Endodermal cell (in vitro differentiated cells): Measurements from ENCODE around the gene SCN8A. TPM values are rescaled to one million over a fixed set of nuclear protein-coding genes. Genes with fewer than 3 reads are reported as not detected.

ENCODE experiments used
- DNase-seq: peaks from one replicate; pipeline ENCODE4 v3.0.0-alpha.2; 2017
- H3K27ac ChIP-seq: 2 replicates; pipeline ENCODE4 v1.5.1; 2013; ENCODE audit warnings: mild to moderate bottlenecking, low read depth, low read length, moderate library complexity
- H3K27me3 ChIP-seq: 2 replicates; pipeline ENCODE4 v1.6.1; 2013; ENCODE audit warnings: mild to moderate bottlenecking, low read length, moderate library complexity; ENCODE audit not compliant: insufficient read depth, control insufficient read depth, poor library complexity, severe bottlenecking
- H3K36me3 ChIP-seq: 2 replicates; pipeline ENCODE4 v1.7.0; 2013; ENCODE audit warnings: mild to moderate bottlenecking, low read length, moderate library complexity; ENCODE audit not compliant: control insufficient read depth, insufficient read depth
- H3K4me1 ChIP-seq: one replicate; pipeline ENCODE4 v1.7.0; 2013; ENCODE audit warnings: low read length; ENCODE audit not compliant: control insufficient read depth, insufficient read depth
- H3K4me3 ChIP-seq: 2 replicates; pipeline ENCODE4 v1.5.1; 2013; ENCODE audit warnings: mild to moderate bottlenecking, low read length, moderate library complexity
- H3K9ac ChIP-seq: 2 replicates; pipeline ENCODE4 v1.6.1; 2013; ENCODE audit warnings: mild to moderate bottlenecking, low read length, moderate library complexity; ENCODE audit not compliant: poor library complexity, severe bottlenecking; ENCODE audit errors: extremely low read depth
- H3K9me3 ChIP-seq: 2 replicates; pipeline ENCODE4 v1.6.1; 2013; ENCODE audit warnings: mild to moderate bottlenecking, low read length, moderate library complexity; ENCODE audit not compliant: control insufficient read depth
- H3K27ac Mint-ChIP-seq: 2 replicates; pipeline ENCODE4 v1.8.0; 2020; ENCODE audit warnings: mixed read lengths
- H3K27me3 Mint-ChIP-seq: 2 replicates; pipeline ENCODE4 v1.8.0; 2021; ENCODE audit warnings: mild to moderate bottlenecking, mixed read lengths; ENCODE audit not compliant: insufficient read depth
- H3K36me3 Mint-ChIP-seq: 2 replicates; pipeline ENCODE4 v1.8.0; 2020; ENCODE audit warnings: low read depth, mixed read lengths
- H3K4me1 Mint-ChIP-seq: 2 replicates; pipeline ENCODE4 v1.8.0; 2020; ENCODE audit warnings: mixed read lengths
- H3K4me3 Mint-ChIP-seq: 2 replicates; pipeline ENCODE4 v1.8.0; 2020; ENCODE audit warnings: mild to moderate bottlenecking, moderate library complexity, mixed read lengths
- H3K9me3 Mint-ChIP-seq: 2 replicates; pipeline ENCODE4 v1.8.0; 2020; ENCODE audit warnings: mild to moderate bottlenecking, mixed read lengths
- CTCF ChIP-seq: fragments of 200-600 bp; sonication (generic); conservative IDR thresholded peaks from 2 replicates; pipeline ENCODE4 v1.5.0; 2021; ENCODE audit warnings: antibody characterized with exemption, mild to moderate bottlenecking
- WGBS, 2 experiments: methylation state at CpG; one replicate each; pipeline versions ENCODE4 v1.1.5 to v1.1.7; 2013; ENCODE audit warnings: missing lambda C conversion rate in 2 of 2, mixed read lengths in 1 of 2; ENCODE audit not compliant: insufficient coverage in 1 of 2, insufficient read length in 1 of 2; 5-methylcytosine and 5-hydroxymethylcytosine counted together
- total RNA-seq, 2 donors: library from RNA; stranded (reverse); fragmentation: NEBNext Ultra II Directional in 1 of 2; extraction: Animal tissue kit (Norgen Biotek cat#: 25700) in 1 of 2; gene quantifications; 2 replicates in 1 of 2; 3 replicates in 1 of 2; pipeline ENCODE4 v1.2.1, GENCODE V29; 2021

Gene SCN8A
- total RNA-seq, 2 donors from 2014 or later = 9.5 to 9.7 TPM

GRCh38 chr12:51669271-51669670, 78.2 kb downstream of the SCN8A start:
- WGBS, 2 experiments = 95 to 100% methylated on average over 2 of the region's 2 CpGs
- Mint-ChIP-seq H3K9me3 (no peaks in the 10 kb centered on the region), H3K4me1 (peaks cover 13% of the 10 kb centered on the region), H3K27ac (no peak overlapping the region), H3K4me3 (no peak overlapping the region), H3K27me3 (no peaks in the 10 kb centered on the region), H3K36me3 (peaks cover 2% of the 10 kb centered on the region)
- Histone ChIP-seq H3K9me3 (no peaks in the 10 kb centered on the region), H3K4me3 (no peak overlapping the region), H3K9ac (no peak overlapping the region), H3K27ac (no peak overlapping the region), H3K27me3 (no peaks in the 10 kb centered on the region), H3K36me3 (no peaks in the 10 kb centered on the region), H3K4me1 (no peaks in the 10 kb centered on the region)
- DNase-seq = no peak
- TF ChIP-seq CTCF = no peak

GRCh38 chr12:51669996-51670395, 79.0 kb downstream of the SCN8A start:
- peaks cover 13% of the 10 kb centered on the region for H3K4me1 Mint-ChIP-seq
- 92 to 100% methylated on average over 1 of the region's 1 CpG for WGBS, 2 experiments
- H3K27ac ChIP-seq = no peak overlapping the region
- no peaks in the 10 kb centered on the region for H3K36me3 ChIP-seq
- no peak overlapping the region for H3K4me3 Mint-ChIP-seq
- H3K9me3 Mint-ChIP-seq = no peaks in the 10 kb centered on the region
- H3K27me3 ChIP-seq = no peaks in the 10 kb centered on the region
- no peak overlapping the region for H3K27ac Mint-ChIP-seq
- H3K36me3 Mint-ChIP-seq = peaks cover 2% of the 10 kb centered on the region
- no peaks in the 10 kb centered on the region for H3K9me3 ChIP-seq
- no peak for TF ChIP-seq CTCF
- no peaks in the 10 kb centered on the region for H3K4me1 ChIP-seq
- no peaks in the 10 kb centered on the region for H3K27me3 Mint-ChIP-seq
- H3K9ac ChIP-seq = no peak overlapping the region
- H3K4me3 ChIP-seq = no peak overlapping the region
- DNase-seq = no peak

DNA sequence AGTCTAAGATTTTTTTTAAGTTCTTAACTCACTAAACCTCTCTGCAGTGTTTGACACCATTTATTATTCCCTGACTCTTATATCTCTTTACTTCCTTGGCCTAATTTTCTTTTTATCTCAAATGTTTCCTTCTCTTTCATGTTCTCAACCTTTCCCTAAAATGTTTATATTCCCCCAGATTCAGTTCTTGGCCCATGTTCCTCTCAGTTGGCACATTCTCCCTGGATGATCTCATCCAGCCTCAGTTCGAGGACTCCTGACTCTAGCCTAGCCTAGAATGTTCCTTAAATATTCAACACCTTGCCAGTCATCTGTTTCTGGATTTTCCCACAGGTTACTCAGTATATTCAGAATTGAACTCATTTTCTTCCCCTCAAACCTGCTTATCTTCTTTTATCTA, 81.3 kb downstream of the SCN8A start:
- Histone ChIP-seq H3K9ac (no peak overlapping the region), H3K36me3 (no peaks in the 10 kb centered on the region), H3K4me1 (no peaks in the 10 kb centered on the region), H3K27me3 (no peaks in the 10 kb centered on the region), H3K27ac (no peak overlapping the region), H3K9me3 (no peaks in the 10 kb centered on the region), H3K4me3 (no peak overlapping the region)
- DNase-seq = no peak
- H3K27ac Mint-ChIP-seq = no peak overlapping the region
- no peaks in the 10 kb centered on the region for H3K9me3 Mint-ChIP-seq
- H3K27me3 Mint-ChIP-seq = no peaks in the 10 kb centered on the region
- WGBS, 2 experiments = 91 to 100% methylated on average over 1 of the region's 1 CpG
- TF ChIP-seq CTCF = no peak
- no peaks in the 10 kb centered on the region for H3K36me3 Mint-ChIP-seq
- peaks cover 9% of the 10 kb centered on the region for H3K4me1 Mint-ChIP-seq
- H3K4me3 Mint-ChIP-seq = no peak overlapping the region
